ENCODE data around the gene UBA1. TPM values are rescaled to one million over a fixed set of nuclear protein-coding genes. Genes with fewer than 3 reads are reported as not detected.

Gene UBA1
- total and polyA plus RNA-seq, 7 donors: 72.7 to 126 (median 81.1) TPM

DNA sequence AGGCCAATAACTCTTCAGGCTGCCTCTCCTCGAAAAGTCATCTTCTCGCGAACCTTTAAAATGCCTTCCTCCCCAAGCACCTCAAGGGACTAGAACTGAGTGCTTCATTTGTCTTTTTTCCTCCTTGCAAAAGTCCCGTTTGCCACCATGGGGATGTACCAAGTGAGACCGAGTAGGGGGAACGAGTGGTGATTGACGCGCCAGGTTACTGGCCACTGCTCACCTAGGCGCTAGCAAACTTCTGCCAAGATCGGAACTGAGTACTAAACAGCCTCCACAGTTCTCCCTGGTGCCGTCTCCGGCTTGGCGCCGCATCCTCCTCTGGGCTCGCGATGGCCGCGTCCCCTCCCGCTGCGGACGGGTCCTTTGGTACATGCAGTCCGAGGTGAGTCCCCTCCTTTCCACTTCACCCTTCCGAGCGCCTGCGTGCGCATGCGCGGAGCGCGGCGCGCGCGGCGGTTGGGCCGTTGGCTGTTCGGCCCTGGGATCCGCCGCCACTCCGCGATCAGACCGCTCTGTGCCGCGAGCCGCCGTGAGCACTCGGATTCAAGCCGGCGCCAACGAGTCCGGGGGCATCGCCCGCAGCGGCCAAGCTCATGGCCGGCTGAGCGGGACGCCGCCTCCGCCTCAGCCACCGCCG lies 24.8 kb downstream of the UBA1 start, which contains the start of gene CDK16:
CDK16 (plus strand) TSS at position 402 of the 640 bp plus-strand sequence. CDS start 4,877 bp downstream, outside the sequence.
- Histone ChIP-seq H3K36me3 (peaks cover 6 to 35% (median 22%) of the 10 kb centered on the region in 4 donors), H3K27ac (peak within 1 kb of the TSS; percentile 96 to 99 (median 98)), H3K4me1 (peaks cover 0 to 42% (median 21%) of the 10 kb centered on the region in 4 donors), H3K9me3 (no peaks in the 10 kb centered on the region), H3K27me3 (no peaks in the 10 kb centered on the region), H3K4me3 (peak within 1 kb of the TSS; percentile 42 to 97 (median 86))
- TF ChIP-seq, protein P1, sequence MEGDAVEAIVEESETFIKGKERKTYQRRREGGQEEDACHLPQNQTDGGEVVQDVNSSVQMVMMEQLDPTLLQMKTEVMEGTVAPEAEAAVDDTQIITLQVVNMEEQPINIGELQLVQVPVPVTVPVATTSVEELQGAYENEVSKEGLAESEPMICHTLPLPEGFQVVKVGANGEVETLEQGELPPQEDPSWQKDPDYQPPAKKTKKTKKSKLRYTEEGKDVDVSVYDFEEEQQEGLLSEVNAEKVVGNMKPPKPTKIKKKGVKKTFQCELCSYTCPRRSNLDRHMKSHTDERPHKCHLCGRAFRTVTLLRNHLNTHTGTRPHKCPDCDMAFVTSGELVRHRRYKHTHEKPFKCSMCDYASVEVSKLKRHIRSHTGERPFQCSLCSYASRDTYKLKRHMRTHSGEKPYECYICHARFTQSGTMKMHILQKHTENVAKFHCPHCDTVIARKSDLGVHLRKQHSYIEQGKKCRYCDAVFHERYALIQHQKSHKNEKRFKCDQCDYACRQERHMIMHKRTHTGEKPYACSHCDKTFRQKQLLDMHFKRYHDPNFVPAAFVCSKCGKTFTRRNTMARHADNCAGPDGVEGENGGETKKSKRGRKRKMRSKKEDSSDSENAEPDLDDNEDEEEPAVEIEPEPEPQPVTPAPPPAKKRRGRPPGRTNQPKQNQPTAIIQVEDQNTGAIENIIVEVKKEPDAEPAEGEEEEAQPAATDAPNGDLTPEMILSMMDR (IDR thresholded peaks at IDR 0.05): no peak
- TF ChIP-seq EP300 (IDR thresholded peaks at IDR 0.05) (no peak), POLR2A (IDR thresholded peaks at IDR 0.05) (peak; percentile 68 to 72), POLR2AphosphoS5 (IDR thresholded peaks at IDR 0.05) (peak; percentile 91 to 97 (median 94))
- WGBS, 2 donors: 0% methylated on average over 61 of the region's 61 CpGs
- intact Hi-C loops (cut with DNase I): loop anchor here (2.0 kb wide), 1 partner anchor 14 kb away; the partner anchor contains the start of gene USP11
- DNase-seq: peak; percentile 91

DNA sequence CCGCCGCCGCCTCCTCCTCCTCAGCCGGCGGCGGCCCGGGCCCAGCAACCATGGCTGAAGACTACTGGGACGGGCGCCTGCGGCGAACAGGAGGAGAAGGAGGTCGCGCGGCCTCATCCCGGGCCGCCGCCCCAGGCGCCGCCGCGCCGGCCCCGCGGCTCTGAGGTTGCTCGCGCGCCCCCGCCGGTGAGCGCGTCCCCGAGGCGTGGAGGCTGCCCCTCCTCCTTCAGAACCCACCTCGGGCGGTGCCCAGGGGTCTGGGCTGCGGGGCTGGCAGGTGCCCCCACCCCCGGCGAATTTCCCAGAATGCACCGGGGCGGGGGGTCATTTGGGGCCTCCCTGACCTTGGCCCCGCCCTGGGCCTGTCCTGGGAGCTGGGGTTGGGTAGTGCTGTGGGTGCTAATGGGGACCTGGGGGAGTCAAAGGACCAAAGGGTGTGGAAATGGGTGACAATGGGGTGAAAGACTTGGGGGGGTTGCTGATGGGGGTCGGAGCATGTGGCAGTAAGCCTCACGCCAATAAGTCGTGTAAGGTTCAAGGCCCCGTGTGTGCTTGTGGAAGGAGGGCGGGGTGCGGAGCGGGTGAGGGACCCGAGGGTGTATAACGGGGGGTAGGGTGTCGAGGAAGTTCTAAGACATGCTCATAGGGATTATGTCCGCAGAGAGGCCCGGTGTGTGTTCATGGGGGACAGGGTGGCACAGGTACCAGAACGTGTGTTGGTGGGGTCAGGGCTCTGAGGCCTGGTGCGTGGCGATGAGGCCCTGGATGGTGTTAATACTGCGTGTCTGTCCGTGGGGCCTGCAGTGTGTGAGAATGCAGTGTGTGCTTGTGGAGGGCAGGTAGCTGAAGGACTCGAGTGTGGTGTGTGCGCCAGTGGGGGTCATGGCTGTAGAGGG lies 25.5 kb downstream of the UBA1 start:
- peaks cover 0 to 42% (median 21%) of the 10 kb centered on the region in 4 donors for H3K4me1 ChIP-seq

DNA sequence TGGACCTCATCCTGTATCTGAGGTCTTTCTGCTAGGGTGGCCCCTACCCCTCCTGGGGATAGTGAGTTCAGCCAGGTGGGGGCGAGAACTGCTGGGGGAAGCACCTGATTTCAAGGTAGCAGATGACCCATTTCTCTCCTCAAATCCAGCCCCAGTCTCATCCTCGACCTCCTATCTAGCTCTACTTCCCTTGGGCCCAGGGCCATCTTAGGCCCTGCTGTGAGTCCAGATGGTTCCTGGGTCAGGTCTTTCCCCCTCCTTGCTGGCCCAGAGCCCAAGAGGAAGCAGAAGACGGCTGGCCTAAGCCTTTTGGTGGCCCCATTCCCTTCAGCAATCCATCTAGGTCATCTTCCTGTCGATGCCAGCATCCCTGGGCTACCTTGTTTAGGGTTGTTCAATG lies 28.1 kb downstream of the UBA1 start:
- Histone ChIP-seq H3K36me3 (peaks cover 16 to 38% (median 28%) of the 10 kb centered on the region in 4 donors), H3K4me1 (peaks cover 0 to 33% (median 16%) of the 10 kb centered on the region in 4 donors), H3K9me3 (no peaks in the 10 kb centered on the region), H3K27me3 (no peaks in the 10 kb centered on the region), H3K27ac (no peak overlapping the region), H3K4me3 (no peak overlapping the region)
- intact Hi-C loops (cut with DNase I): no loop called here
- DNase-seq: no peak
- 52 to 71% methylated on average over 4 of the region's 4 CpGs for WGBS, 2 donors
- TF ChIP-seq, protein P1 (IDR thresholded peaks at IDR 0.05): no peak
- TF ChIP-seq POLR2AphosphoS5 (IDR thresholded peaks at IDR 0.05) (no peak), EP300 (IDR thresholded peaks at IDR 0.05) (no peak), POLR2A (IDR thresholded peaks at IDR 0.05) (no peak)

More for the DNA sequence above, 25.5 kb downstream of the UBA1 start:
- H3K9me3 ChIP-seq: no peaks in the 10 kb centered on the region
- H3K27ac ChIP-seq: peak overlapping the region; percentile 96 to 99 (median 98)
- peaks cover 13 to 35% (median 22%) of the 10 kb centered on the region in 4 donors for H3K36me3 ChIP-seq
- peak; percentile 77 for DNase-seq
- no peaks in the 10 kb centered on the region for H3K27me3 ChIP-seq
- H3K4me3 ChIP-seq: peak overlapping the region; percentile 42 to 97 (median 86)
- intact Hi-C loops (cut with DNase I): loop anchor here (2.0 kb wide), 1 partner anchor 14 kb away; the partner anchor contains the start of gene USP11
- TF ChIP-seq EP300 (IDR thresholded peaks at IDR 0.05): no peak
- TF ChIP-seq, protein P1 (IDR thresholded peaks at IDR 0.05): no peak
- no peak for TF ChIP-seq POLR2AphosphoS5 (IDR thresholded peaks at IDR 0.05)
- no peak for TF ChIP-seq POLR2A (IDR thresholded peaks at IDR 0.05)
- 1% methylated on average over 58 to 60 of the region's 60 CpGs for WGBS, 2 donors

DNA sequence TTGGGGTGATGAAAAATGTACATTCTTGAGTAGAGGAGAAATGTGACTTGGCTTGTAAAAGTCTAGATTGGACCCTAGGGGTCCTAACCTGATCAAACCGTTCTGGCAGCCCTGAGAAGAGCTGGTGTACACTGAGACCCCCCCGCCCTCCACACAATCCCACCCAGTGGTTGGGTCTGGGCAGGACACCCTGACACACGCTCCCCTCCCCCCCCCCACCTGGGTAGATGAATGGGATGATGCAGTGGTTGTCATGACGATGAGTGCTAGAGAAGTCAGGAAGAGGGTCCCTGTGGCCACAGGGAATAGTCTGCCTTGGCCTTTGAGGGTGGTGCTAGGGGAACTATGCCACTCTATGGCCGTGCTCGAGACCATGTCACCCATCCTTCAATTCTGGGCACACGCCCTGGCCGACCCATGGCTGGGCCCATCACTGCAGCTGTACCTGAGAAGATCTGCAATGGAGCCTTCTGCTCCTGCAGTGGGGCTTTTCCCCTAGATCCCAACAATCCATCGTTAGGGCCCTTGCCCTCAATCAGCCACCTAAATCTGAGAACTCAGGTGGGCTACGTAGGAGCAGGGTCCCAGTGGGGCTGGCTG lies 29.2 kb downstream of the UBA1 start:
- TF ChIP-seq POLR2A (IDR thresholded peaks at IDR 0.05) (no peak), POLR2AphosphoS5 (IDR thresholded peaks at IDR 0.05) (no peak), EP300 (IDR thresholded peaks at IDR 0.05) (no peak)
- TF ChIP-seq, protein P1 (IDR thresholded peaks at IDR 0.05): no peak
- H3K9me3 ChIP-seq: no peaks in the 10 kb centered on the region
- no peak overlapping the region for H3K4me3 ChIP-seq
- H3K27me3 ChIP-seq: no peaks in the 10 kb centered on the region
- DNase-seq: no peak
- intact Hi-C loops (cut with DNase I): no loop called here
- 81 to 91% methylated on average over 10 of the region's 10 CpGs for WGBS, 2 donors
- H3K27ac ChIP-seq: no peak overlapping the region
- peaks cover 0 to 24% (median 11%) of the 10 kb centered on the region in 4 donors for H3K4me1 ChIP-seq
- peaks cover 19 to 49% (median 33%) of the 10 kb centered on the region in 4 donors for H3K36me3 ChIP-seq
